ENCODE measurements around the gene CD47. TPM values are rescaled to one million over a fixed set of nuclear protein-coding genes. Genes with fewer than 3 reads are reported as not detected.

Gene CD47
- total RNA-seq, 1 experiment from 2014 or later: 34.7 TPM

DNA sequence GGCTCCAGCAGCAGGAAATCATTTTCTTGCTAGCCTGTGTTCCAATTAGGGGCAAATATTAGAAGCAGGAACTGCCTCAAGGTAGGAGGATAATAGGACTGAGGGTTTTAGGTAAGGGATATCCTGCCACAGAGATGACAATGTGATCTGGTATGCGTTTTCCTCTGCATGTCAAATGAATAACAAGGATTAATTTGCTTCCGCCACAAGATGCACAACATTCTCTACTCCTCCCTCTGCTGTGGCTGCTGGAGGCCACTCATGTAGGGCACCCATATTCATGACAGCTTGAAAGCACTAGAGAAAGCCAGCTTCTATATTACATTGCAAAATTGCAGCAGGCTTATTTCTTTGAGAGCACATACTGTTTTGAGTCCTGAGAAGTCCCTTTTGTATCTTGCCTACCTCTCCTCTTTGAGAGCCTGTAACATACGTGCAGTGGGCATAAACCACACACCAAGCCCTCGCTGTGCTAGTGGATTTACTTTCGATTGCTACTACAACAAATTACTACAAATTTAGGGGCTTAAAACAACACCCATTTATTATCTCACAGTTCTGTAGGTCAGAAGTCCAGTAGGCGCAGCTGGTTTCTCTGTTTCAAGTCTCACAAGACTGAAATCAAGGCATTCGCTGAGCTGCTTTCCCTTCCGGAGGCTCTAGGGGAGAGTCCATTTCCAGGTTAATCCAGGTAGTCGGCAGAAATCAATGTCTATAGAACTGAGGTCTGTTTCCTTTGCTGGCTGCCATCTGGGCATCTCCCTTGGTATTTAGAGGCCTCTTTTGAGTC lies 5.9 kb upstream of the CD47 start:
- Histone ChIP-seq H3K4me1 (ENCODE audit: insufficient read depth, low read length, poor library complexity, severe bottlenecking) (no peaks in the 10 kb centered on the region), H3K36me3 (ENCODE audit: insufficient read depth, low read length, poor library complexity, severe bottlenecking) (no peaks in the 10 kb centered on the region), H3K27ac (ENCODE audit: low read depth, low read length, poor library complexity, severe bottlenecking) (no peak overlapping the region), H3K9me3 (ENCODE audit: low read depth, low read length, poor library complexity, severe bottlenecking) (no peaks in the 10 kb centered on the region), H3K27me3 (replicated peaks; ENCODE audit: insufficient read depth, low read depth, low read length, poor library complexity) (no peaks in the 10 kb centered on the region), H3K4me3 (ENCODE audit: low read depth, low read length, poor library complexity, severe bottlenecking) (no peak overlapping the region)
- ChIA-PET CTCF (no interaction called here), POLR2A (ENCODE audit: low non-redundant PET) (no interaction called here)
- TF ChIP-seq EZH2 (IDR thresholded peaks at IDR 0.05; ENCODE audit: borderline replicate concordance, low read depth, low read length, poor library complexity, severe bottlenecking): no peak
- TF ChIP-seq, protein P1, sequence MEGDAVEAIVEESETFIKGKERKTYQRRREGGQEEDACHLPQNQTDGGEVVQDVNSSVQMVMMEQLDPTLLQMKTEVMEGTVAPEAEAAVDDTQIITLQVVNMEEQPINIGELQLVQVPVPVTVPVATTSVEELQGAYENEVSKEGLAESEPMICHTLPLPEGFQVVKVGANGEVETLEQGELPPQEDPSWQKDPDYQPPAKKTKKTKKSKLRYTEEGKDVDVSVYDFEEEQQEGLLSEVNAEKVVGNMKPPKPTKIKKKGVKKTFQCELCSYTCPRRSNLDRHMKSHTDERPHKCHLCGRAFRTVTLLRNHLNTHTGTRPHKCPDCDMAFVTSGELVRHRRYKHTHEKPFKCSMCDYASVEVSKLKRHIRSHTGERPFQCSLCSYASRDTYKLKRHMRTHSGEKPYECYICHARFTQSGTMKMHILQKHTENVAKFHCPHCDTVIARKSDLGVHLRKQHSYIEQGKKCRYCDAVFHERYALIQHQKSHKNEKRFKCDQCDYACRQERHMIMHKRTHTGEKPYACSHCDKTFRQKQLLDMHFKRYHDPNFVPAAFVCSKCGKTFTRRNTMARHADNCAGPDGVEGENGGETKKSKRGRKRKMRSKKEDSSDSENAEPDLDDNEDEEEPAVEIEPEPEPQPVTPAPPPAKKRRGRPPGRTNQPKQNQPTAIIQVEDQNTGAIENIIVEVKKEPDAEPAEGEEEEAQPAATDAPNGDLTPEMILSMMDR (conservative IDR thresholded peaks at IDR 0.05; ENCODE audit: low read depth, low read length): no peak
- BruUV-seq (replicated peaks): no TSS peak
- intact Hi-C loops (cut with micrococcal nuclease; ENCODE audit: unreplicated experiment): no loop called here
- DNase-seq (ENCODE audit: low spot score): no peak

DNA sequence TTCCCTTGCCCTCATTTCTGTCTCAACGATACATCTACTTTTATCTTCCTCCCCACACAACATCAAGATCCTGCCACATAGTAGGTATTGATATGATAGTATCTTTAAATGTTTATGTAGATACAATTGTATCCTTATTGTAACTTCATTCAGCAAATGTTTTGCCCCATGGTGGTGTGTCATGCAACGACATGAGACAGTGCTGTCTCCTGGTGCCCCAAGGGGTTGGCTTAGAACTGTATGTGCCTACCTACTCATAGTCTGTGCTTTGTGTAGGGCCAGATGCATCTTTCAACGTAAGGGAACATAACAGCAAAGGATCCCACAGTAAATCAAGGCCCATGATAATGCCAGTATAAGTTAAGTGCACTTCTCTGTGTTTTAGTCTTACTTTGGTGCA lies 2.8 kb upstream of the CD47 start:
- Histone ChIP-seq H3K4me3 (ENCODE audit: low read depth, low read length, poor library complexity, severe bottlenecking) (no peak overlapping the region), H3K36me3 (ENCODE audit: insufficient read depth, low read length, poor library complexity, severe bottlenecking) (no peaks in the 10 kb centered on the region), H3K27me3 (replicated peaks; ENCODE audit: insufficient read depth, low read depth, low read length, poor library complexity) (no peaks in the 10 kb centered on the region), H3K9me3 (ENCODE audit: low read depth, low read length, poor library complexity, severe bottlenecking) (no peaks in the 10 kb centered on the region), H3K4me1 (ENCODE audit: insufficient read depth, low read length, poor library complexity, severe bottlenecking) (peaks cover 7% of the 10 kb centered on the region), H3K27ac (ENCODE audit: low read depth, low read length, poor library complexity, severe bottlenecking) (no peak overlapping the region)
- CTCF ChIA-PET: no interaction called here
- BruUV-seq (replicated peaks): no TSS peak
- intact Hi-C loops (cut with micrococcal nuclease; ENCODE audit: unreplicated experiment): loop anchor here (5.0 kb wide), 1 partner anchor 166 kb away; no protein-coding TSS in a partner anchor
- DNase-seq (ENCODE audit: low spot score): no peak
- POLR2A ChIA-PET (ENCODE audit: low non-redundant PET): no interaction called here
- TF ChIP-seq EZH2 (IDR thresholded peaks at IDR 0.05; ENCODE audit: borderline replicate concordance, low read depth, low read length, poor library complexity, severe bottlenecking): no peak
- TF ChIP-seq, protein P1 (conservative IDR thresholded peaks at IDR 0.05; ENCODE audit: low read depth, low read length): no peak

DNA sequence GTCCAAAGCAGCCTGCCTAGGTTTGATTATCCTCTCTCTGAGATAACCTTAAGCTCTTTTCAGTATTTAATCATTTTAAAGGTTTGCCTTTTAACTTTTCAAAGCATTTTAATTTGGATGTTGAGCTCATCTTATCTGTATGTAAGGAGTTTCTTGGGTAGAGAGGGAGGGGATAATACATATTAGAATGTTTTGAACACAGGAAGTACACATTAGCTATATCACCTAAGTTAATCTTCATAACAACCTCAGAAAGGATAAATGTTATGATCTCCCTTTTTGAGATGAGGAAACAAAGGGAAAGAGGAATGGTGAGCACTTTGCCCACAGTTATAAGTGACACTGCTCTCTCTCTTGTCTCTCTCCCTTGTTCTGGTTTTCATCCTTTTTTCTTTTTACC lies 2.2 kb upstream of the CD47 start:
- no peak for TF ChIP-seq EZH2 (IDR thresholded peaks at IDR 0.05; ENCODE audit: borderline replicate concordance, low read depth, low read length, poor library complexity, severe bottlenecking)
- TF ChIP-seq, protein P1 (conservative IDR thresholded peaks at IDR 0.05; ENCODE audit: low read depth, low read length): no peak
- ChIA-PET CTCF (no interaction called here), POLR2A (ENCODE audit: low non-redundant PET) (no interaction called here)
- Histone ChIP-seq H3K9me3 (ENCODE audit: low read depth, low read length, poor library complexity, severe bottlenecking) (no peaks in the 10 kb centered on the region), H3K36me3 (ENCODE audit: insufficient read depth, low read length, poor library complexity, severe bottlenecking) (no peaks in the 10 kb centered on the region), H3K27me3 (replicated peaks; ENCODE audit: insufficient read depth, low read depth, low read length, poor library complexity) (no peaks in the 10 kb centered on the region), H3K4me3 (ENCODE audit: low read depth, low read length, poor library complexity, severe bottlenecking) (no peak overlapping the region), H3K4me1 (ENCODE audit: insufficient read depth, low read length, poor library complexity, severe bottlenecking) (peaks cover 9% of the 10 kb centered on the region), H3K27ac (ENCODE audit: low read depth, low read length, poor library complexity, severe bottlenecking) (no peak overlapping the region)
- DNase-seq (ENCODE audit: low spot score): no peak
- no TSS peak for BruUV-seq (replicated peaks)
- intact Hi-C loops (cut with micrococcal nuclease; ENCODE audit: unreplicated experiment): loop anchor here (5.0 kb wide), 1 partner anchor 166 kb away; no protein-coding TSS in a partner anchor

Measured in A673 (cell line).